ENCODE measurements around the gene CEP164.
A peak's percentile ranks its signal among the peaks of the same experiment; 100 is the strongest.
"Not testable (repeated sequence)": the region's sequence is repeated elsewhere in the genome, so short reads cannot be mapped to it uniquely, and the experiment has no call there.

Gene CEP164

GRCh38 chr11:117309310-117309709 lies 18.3 kb upstream of the CEP164 start:
- DNase-seq = no peak

- DNase-seq = no peak
Observed at GRCh38 chr11:117313091-117313490, 14.6 kb upstream of the CEP164 start.

GRCh38 chr11:117313828-117314768 lies 13.6 kb upstream of the CEP164 start:
- no peak for DNase-seq

GRCh38 chr11:117314840-117315239 lies 12.8 kb upstream of the CEP164 start:
- no peak for DNase-seq

GRCh38 chr11:117315285-117316196 lies 12.1 kb upstream of the CEP164 start:
- DNase-seq = no peak

- DNase-seq = peak; percentile 80
Observed at GRCh38 chr11:117316197-117316961, 11.3 kb upstream of the CEP164 start, which contains the start of gene BACE1. BACE1 (minus strand) TSS chr11:117316256; CDS start chr11:117315795, 461 bp downstream.

- no peak for DNase-seq
Observed at GRCh38 chr11:117318738-117319137, 8.9 kb upstream of the CEP164 start.

- DNase-seq = no peak
Observed at GRCh38 chr11:117319214-117319840, 8.3 kb upstream of the CEP164 start.

- DNase-seq = not testable (repeated sequence)
Observed at GRCh38 chr11:117327255-117327566, 443 bp upstream of the CEP164 start.

GRCh38 chr11:117328375-117329010 lies 839 bp downstream of the CEP164 start:
- no peak for DNase-seq

GRCh38 chr11:117332843-117333242 lies 5.2 kb downstream of the CEP164 start:
- DNase-seq = no peak

GRCh38 chr11:117333917-117334316 lies 6.3 kb downstream of the CEP164 start:
- no peak for DNase-seq

GRCh38 chr11:117334896-117335295 lies 7.2 kb downstream of the CEP164 start:
- no peak for DNase-seq

GRCh38 chr11:117335399-117335798 lies 7.7 kb downstream of the CEP164 start:
- DNase-seq = no peak

- DNase-seq = no peak
Observed at GRCh38 chr11:117337076-117337475, 9.4 kb downstream of the CEP164 start.

GRCh38 chr11:117345039-117345438 lies 17.4 kb downstream of the CEP164 start:
- no peak for DNase-seq

GRCh38 chr11:117354550-117354949 lies 26.9 kb downstream of the CEP164 start:
- no peak for DNase-seq

- no peak for DNase-seq
Observed at GRCh38 chr11:117356126-117356890, 28.7 kb downstream of the CEP164 start.

GRCh38 chr11:117361432-117361831 lies 33.8 kb downstream of the CEP164 start:
- DNase-seq = no peak

GRCh38 chr11:117366248-117366647 lies 38.6 kb downstream of the CEP164 start:
- peak; percentile 8 for DNase-seq

GRCh38 chr11:117366875-117367274 lies 39.2 kb downstream of the CEP164 start:
- no peak for DNase-seq

Data from DMS79 (cell line).